Activated CD8-positive, alpha-beta T cell treated with anti-CD3 and anti-CD28 coated beads for 36 hours (primary cell): Measurements from ENCODE around the gene LIX1. TPM values are rescaled to one million over a fixed set of nuclear protein-coding genes. Genes with fewer than 3 reads are reported as not detected.

ENCODE experiments used
- ATAC-seq: fragments of 200-7000 bp; cut with Tn5 transposase; one replicate; pipeline ENCODE4 v1.10.0; 2021; ENCODE audit warnings: mild to moderate bottlenecking, moderate library complexity
- CTCF ChIA-PET: fragments of 350-600 bp; sonication (Branson Sonifier 250); formaldehyde crosslinking; loops from one replicate; lab custom pipeline; 2021; ENCODE audit warnings: antibody characterized with exemption; lab: Charles Lee
- POLR2A ChIA-PET: fragments of 350-600 bp; sonication (Branson Sonifier 250); formaldehyde crosslinking; loops from one replicate; lab custom pipeline; 2021; ENCODE audit warnings: antibody characterized with exemption; lab: Charles Lee
- DNase-seq: peaks from one replicate; pipeline ENCODE4 v3.0.0-alpha.2; 2020
- H3K27ac Mint-ChIP-seq: one replicate; pipeline ENCODE4 v1.8.0; 2021; ENCODE audit warnings: mild to moderate bottlenecking, mixed read lengths
- H3K27me3 Mint-ChIP-seq: one replicate; pipeline ENCODE4 v1.8.0; 2021; ENCODE audit warnings: mixed read lengths
- H3K36me3 Mint-ChIP-seq: one replicate; pipeline ENCODE4 v1.8.0; 2021; ENCODE audit warnings: low read depth, mixed read lengths
- H3K4me1 Mint-ChIP-seq: one replicate; pipeline ENCODE4 v1.8.0; 2021; ENCODE audit warnings: low read depth, mixed read lengths
- H3K4me3 Mint-ChIP-seq: one replicate; pipeline ENCODE4 v1.8.0; 2021; ENCODE audit warnings: mild to moderate bottlenecking, moderate library complexity, mixed read lengths
- H3K9me3 Mint-ChIP-seq: one replicate; pipeline ENCODE4 v1.8.0; 2021; ENCODE audit warnings: mixed read lengths
- CTCF ChIP-seq: fragments of 200-600 bp; IDR thresholded peaks from one replicate; pipeline ENCODE4 v1.8.0; 2022; ENCODE audit warnings: antibody characterized with exemption, mild to moderate bottlenecking
- intact Hi-C: fragments of 100-400 bp; cut with micrococcal nuclease; formaldehyde crosslinking; loops from one replicate; pipeline ENCODE4 v1.10.0; 2022
- total RNA-seq, 2 experiments: library from RNA; stranded (reverse); gene quantifications; one replicate each; pipeline ENCODE4 v1.2.3, GENCODE V29; 2021

Gene LIX1
- total RNA-seq, 2 experiments from 2014 or later, result not detected

DNA sequence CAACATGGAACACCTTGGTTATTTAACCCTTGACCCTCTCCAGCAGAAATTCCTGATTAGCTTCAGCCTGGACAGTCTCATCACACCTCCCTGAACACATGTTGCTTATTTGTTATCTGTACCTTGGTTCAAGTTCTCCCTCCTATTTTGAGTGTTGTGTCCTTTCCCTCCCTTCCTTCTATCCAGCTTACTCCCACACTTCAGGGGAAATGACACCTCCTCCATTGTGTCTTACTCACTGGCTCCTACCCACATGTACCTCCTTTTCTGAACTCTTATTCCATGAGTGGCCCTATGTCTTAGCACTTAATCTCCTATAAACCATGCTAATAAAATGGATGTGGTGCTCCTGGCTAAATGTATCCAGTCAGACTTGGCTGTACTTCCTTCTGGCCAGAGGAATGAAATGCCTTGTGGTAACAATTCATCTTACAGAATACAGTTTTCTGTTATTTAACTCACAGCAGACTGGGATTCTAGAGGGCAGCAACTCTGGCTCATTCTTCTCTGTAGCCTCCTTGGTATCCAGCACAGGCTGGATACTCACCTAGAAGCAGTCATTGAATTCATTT is 11.2 kb downstream of the LIX1 start:
- Mint-ChIP-seq H3K4me3 (no peak overlapping the region), H3K27me3 (peaks cover 5% of the 10 kb centered on the region), H3K4me1 (peaks cover 4% of the 10 kb centered on the region), H3K9me3 (no peaks in the 10 kb centered on the region), H3K27ac (no peak overlapping the region), H3K36me3 (no peaks in the 10 kb centered on the region)
- CTCF ChIA-PET, result interaction anchor here (1.2 to 1.3 kb wide), 2 partner anchors 20 to 263 kb away, joined by 3 to 4 read pairs; no protein-coding TSS in a partner anchor
- POLR2A ChIA-PET, result no interaction called here
- no peak for ATAC-seq
- no peak for DNase-seq
- intact Hi-C loops, result no loop called here
- no peak for TF ChIP-seq CTCF

GRCh38 chr5:97127727-97128126 is 14.7 kb downstream of the LIX1 start:
- POLR2A ChIA-PET, result no interaction called here

DNA sequence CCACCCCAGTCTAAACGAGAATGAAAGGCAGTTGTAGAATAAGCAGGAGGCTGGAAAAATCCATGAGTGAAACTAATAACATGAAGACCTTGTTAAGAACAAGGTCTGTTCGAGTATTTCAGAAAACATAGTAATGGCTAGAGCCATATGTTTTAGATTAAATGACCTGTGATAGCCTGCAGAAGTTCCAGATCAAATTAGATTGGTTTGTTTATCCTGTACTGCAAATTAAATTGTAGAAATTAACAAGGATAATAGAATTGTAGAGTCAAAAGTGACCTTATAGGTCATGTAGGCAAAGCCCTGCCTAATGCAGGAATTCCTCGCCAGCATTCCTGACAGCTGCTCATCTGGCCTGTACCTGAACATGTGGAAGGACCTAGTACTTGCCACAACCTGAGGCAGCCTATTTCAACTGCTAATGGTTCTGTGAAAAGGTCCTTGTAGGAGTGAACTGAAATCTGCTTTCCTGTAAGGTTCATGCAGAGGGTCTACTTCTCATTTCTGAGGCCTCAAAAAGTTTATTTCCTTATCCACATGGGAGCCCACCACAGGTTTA is 17.2 kb downstream of the LIX1 start:
- ChIA-PET POLR2A (no interaction called here), CTCF (interaction anchor here (1.0 kb wide), 1 partner anchor 19 kb away, joined by 3 read pairs; no protein-coding TSS in a partner anchor)
- no peaks in the 10 kb centered on the region for H3K9me3 Mint-ChIP-seq
- no peaks in the 10 kb centered on the region for H3K36me3 Mint-ChIP-seq
- no peak overlapping the region for H3K4me3 Mint-ChIP-seq
- no peak for TF ChIP-seq CTCF
- no peaks in the 10 kb centered on the region for H3K4me1 Mint-ChIP-seq
- no peak for DNase-seq
- no peak for ATAC-seq
- H3K27me3 Mint-ChIP-seq, result peaks cover 5% of the 10 kb centered on the region
- intact Hi-C loops, result no loop called here
- no peak overlapping the region for H3K27ac Mint-ChIP-seq

More at GRCh38 chr5:97127727-97128126, 14.7 kb downstream of the LIX1 start:
- no peak overlapping the region for H3K27ac Mint-ChIP-seq
- no peaks in the 10 kb centered on the region for H3K9me3 Mint-ChIP-seq
- no peak overlapping the region for H3K4me3 Mint-ChIP-seq
- no peaks in the 10 kb centered on the region for H3K4me1 Mint-ChIP-seq
- no peak for ATAC-seq
- H3K36me3 Mint-ChIP-seq, result no peaks in the 10 kb centered on the region
- intact Hi-C loops, result no loop called here
- peaks cover 6% of the 10 kb centered on the region for H3K27me3 Mint-ChIP-seq
- CTCF ChIA-PET, result interaction anchor here (1.0 to 2.4 kb wide), 5 partner anchors 14 to 375 kb away, joined by 3 to 11 read pairs (median 6); partner anchors contain the start of gene LIX1
- no peak for TF ChIP-seq CTCF
- no peak for DNase-seq

DNA sequence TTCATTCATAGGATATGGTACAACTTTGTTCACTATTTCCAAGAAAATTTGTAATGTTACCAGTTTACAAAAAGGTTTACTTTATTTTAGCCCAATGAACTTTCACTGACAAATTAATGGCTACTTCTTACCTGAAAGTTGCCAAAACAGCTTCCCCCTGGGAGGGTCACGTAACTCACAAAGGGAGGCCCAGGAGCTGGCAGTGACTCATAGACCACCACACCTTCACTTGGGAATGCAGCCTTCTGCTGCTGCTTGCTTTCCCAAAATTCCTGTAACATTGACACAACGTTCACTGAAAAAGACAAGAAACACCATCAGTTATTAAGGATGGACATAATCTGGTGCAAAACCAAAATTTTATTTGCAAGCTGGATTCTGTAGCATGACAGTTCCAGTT is 18.1 kb downstream of the LIX1 start:
- DNase-seq (no peak), ATAC-seq (no peak)
- intact Hi-C loops, result no loop called here
- Mint-ChIP-seq H3K4me3 (no peak overlapping the region), H3K4me1 (no peaks in the 10 kb centered on the region), H3K9me3 (no peaks in the 10 kb centered on the region), H3K27ac (no peak overlapping the region), H3K27me3 (peaks cover 5% of the 10 kb centered on the region), H3K36me3 (no peaks in the 10 kb centered on the region)
- no peak for TF ChIP-seq CTCF
- ChIA-PET POLR2A (no interaction called here), CTCF (interaction anchor here (1.0 kb wide), 1 partner anchor 18 kb away, joined by 3 read pairs; no protein-coding TSS in a partner anchor)

DNA sequence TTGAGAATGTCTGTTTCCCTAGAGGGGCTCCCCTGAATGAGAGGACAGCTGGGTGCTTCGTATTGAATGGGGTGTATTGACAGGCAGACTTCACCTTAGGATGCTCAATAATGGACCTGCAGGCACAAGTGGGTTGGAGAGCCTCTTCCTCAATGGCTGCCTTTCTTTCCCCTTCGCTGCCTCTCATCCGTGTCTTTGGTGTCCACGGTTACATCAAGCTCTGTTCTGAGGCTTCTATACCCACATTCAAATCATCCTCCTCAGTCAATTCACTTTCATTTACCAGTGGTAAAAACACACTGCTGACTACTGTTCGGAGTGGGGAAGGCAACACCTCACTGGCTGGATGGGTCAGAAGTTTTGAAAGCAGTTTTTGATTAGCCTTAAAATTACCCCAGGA is 20.6 kb downstream of the LIX1 start:
- DNase-seq (no peak), ATAC-seq (no peak)
- Mint-ChIP-seq H3K9me3 (no peaks in the 10 kb centered on the region), H3K4me3 (no peak overlapping the region), H3K36me3 (no peaks in the 10 kb centered on the region), H3K27ac (no peak overlapping the region), H3K4me1 (no peaks in the 10 kb centered on the region), H3K27me3 (peaks cover 3% of the 10 kb centered on the region)
- ChIA-PET CTCF (interaction anchor here (1.2 to 2.0 kb wide), 5 partner anchors 11 to 253 kb away, joined by 3 to 10 read pairs (median 6); no protein-coding TSS in a partner anchor), POLR2A (interaction anchor here (0.6 to 1.5 kb wide), 2 partner anchors 8 to 27 kb away, joined by 3 read pairs; no protein-coding TSS in a partner anchor)
- TF ChIP-seq CTCF, result no peak
- intact Hi-C loops, result no loop called here
